ENCODE results near the gene TCEAL6. TPM values are rescaled to one million over a fixed set of nuclear protein-coding genes. Genes with fewer than 3 reads are reported as not detected.

The TCEAL6 gene
- total RNA-seq, 4 donors from 2014 or later = 2.1 to 13.6 TPM; not detected in 2

DNA sequence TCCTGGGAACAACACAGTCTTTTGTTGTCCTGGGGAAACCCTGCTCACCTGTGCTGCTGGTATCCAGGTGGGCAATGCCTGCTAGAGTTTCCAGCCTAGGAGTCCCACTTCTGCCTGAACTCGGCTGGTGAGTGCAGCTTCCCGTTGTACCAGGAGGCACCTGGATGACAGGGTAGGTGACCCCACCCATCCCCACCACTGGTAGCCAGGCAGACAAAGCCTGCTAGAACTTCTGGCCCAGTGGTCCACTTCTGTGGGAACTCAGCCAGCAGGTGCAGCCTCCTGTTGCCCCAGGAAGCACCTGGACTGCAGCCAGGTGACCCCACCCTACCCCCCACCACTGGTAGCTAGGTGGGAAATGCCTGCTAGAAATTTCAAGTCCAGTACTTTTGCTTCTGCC is 26.5 kb downstream of the TCEAL6 start:
- Histone ChIP-seq H3K9me3 (no peaks in the 10 kb centered on the region), H3K27ac (no peak overlapping the region), H3K36me3 (no peaks in the 10 kb centered on the region), H3K4me1 (no peaks in the 10 kb centered on the region), H3K4me3 (no peak overlapping the region), H3K27me3 (no peaks in the 10 kb centered on the region)
- DNase-seq = no peak
- intact Hi-C loops (cut with DNase I; ENCODE audit: low total_unique reads) = no loop called here
- TF ChIP-seq, protein P1, sequence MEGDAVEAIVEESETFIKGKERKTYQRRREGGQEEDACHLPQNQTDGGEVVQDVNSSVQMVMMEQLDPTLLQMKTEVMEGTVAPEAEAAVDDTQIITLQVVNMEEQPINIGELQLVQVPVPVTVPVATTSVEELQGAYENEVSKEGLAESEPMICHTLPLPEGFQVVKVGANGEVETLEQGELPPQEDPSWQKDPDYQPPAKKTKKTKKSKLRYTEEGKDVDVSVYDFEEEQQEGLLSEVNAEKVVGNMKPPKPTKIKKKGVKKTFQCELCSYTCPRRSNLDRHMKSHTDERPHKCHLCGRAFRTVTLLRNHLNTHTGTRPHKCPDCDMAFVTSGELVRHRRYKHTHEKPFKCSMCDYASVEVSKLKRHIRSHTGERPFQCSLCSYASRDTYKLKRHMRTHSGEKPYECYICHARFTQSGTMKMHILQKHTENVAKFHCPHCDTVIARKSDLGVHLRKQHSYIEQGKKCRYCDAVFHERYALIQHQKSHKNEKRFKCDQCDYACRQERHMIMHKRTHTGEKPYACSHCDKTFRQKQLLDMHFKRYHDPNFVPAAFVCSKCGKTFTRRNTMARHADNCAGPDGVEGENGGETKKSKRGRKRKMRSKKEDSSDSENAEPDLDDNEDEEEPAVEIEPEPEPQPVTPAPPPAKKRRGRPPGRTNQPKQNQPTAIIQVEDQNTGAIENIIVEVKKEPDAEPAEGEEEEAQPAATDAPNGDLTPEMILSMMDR (IDR thresholded peaks at IDR 0.05) = no peak
- no peak for TF ChIP-seq POLR2A (IDR thresholded peaks at IDR 0.05)

DNA sequence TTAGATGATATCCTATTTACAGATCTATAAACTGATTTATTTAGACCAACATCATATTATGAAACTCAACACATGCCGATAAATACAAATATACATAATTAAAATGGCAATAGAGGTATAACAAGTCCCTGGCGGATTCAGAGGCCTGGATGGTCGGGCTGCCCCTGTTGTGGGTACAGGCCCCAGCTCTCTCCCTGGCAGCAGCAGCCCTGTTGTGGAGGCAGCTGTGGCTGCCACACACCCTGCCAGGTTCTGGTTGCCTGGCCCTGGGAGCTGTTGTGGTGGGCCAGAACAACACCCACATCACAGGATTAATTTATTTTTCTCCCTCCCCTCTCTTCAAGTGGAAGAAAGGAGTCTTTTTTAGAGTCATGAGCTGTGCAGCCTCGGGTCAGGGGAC is 28.9 kb downstream of the TCEAL6 start:
- DNase-seq = no peak
- no peaks in the 10 kb centered on the region for H3K4me1 ChIP-seq
- no peak for TF ChIP-seq POLR2A (IDR thresholded peaks at IDR 0.05)
- TF ChIP-seq, protein P1 (IDR thresholded peaks at IDR 0.05) = no peak
- intact Hi-C loops (cut with DNase I; ENCODE audit: low total_unique reads) = no loop called here
- H3K9me3 ChIP-seq = no peaks in the 10 kb centered on the region
- H3K4me3 ChIP-seq = no peak overlapping the region
- no peaks in the 10 kb centered on the region for H3K36me3 ChIP-seq
- H3K27ac ChIP-seq = no peak overlapping the region
- H3K27me3 ChIP-seq = no peaks in the 10 kb centered on the region

Other genes with a start within 250 kb of the TCEAL6 start
- gene ZMAT1, start 210.5 kb downstream of the TCEAL6 start, total RNA-seq = 10 to 100 TPM in 2 of 4 donors, 1 to 10 TPM in 2; 3.6 to 15.7 (median 10.7) TPM
- 10 to 100 TPM in 2 of 4 donors, 1 to 10 TPM in 1, under 1 TPM in 1; 0.51 to 42.9 (median 19.5) TPM for gene TCEAL2, start 16.8 kb downstream of the TCEAL6 start, total RNA-seq
- 10 to 100 TPM in 1 of 4 donors, 1 to 10 TPM in 3; 3.8 to 38.2 (median 5.8) TPM for gene BEX5, start 13.5 kb upstream of the TCEAL6 start, total RNA-seq
- gene TCP11X1, start 72.8 kb upstream of the TCEAL6 start, total RNA-seq = not detected
- gene NXF2, start 104.7 kb upstream of the TCEAL6 start, total RNA-seq = not detected

All from uterus (tissue), 4 donors.